Medulla oblongata (tissue), 1 donor: ENCODE results near the gene PRSS50.

Experiments
- DNase-seq: peaks from one replicate; pipeline ENCODE4 v3.0.0-alpha.2; 2015; ENCODE audit errors: extremely low spot score

PRSS50 gene

GRCh38 chr3:46692566-46692990 is 25.1 kb downstream of the PRSS50 start:
- no peak for DNase-seq

DNA sequence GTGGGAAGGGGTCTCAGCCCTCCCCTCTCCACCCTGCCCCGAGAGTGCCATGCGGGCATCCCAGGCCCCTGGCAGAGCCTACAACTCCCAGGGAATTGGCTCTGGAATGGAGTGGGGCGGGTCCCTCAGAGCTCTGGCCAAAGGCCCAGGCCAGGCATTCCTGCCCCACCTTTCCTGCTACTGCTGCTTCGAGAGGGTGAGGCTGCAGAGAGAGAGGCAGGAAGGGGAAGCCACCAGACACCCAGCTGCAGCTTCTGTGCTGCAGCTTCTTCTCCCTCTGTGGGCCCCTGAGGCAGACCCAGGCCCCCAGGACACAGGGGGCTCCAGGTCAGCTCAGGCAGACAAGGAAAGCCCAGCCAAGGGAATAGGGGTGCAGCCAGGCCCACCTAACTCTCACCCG is 26.9 kb downstream of the PRSS50 start:
- DNase-seq, result no peak

GRCh38 chr3:46685446-46685845 is 32.2 kb downstream of the PRSS50 start:
- DNase-seq, result no peak

DNA sequence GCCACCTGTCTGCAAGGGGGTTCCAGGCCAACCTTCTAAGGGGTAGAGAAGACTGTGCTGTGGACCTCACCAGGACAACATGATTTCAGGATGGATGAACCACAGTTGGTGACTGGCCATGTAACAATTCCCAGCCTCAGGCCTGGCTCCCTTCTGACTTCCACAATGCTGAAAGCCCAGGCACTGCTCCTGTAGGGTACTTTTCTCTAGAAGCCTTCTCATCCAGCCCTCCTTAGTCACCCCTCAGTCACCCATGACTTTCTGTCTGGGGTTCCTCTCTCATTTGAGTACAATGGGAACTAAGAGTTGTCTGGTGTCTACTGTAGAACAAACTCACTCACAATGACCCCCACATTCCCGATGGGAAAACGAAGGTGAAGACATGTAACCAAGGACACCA is 32.8 kb downstream of the PRSS50 start:
- DNase-seq, result no peak

DNA sequence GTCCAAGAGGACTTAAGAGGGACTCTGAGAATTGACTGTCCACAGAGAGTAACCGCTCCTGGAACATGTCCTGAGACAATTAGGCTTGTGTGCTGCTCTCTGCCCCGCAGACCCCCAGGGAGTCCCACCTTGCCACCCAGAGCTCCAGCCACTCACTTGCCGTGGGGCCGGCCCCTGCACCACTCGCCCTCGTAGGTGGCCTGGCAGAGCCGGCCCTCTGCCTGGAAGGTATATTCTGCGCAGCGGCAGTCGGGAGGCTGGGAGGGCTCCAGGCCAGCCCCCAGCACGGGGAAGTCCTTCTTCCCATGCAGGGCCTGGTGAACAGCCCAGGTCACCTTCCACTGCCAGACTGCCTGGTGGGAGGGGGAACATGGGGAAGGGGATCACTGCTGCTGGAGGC is 34.7 kb downstream of the PRSS50 start:
- DNase-seq, result no peak

- no peak for DNase-seq
Measured at GRCh38 chr3:46681856-46682540, 35.7 kb downstream of the PRSS50 start.

DNA sequence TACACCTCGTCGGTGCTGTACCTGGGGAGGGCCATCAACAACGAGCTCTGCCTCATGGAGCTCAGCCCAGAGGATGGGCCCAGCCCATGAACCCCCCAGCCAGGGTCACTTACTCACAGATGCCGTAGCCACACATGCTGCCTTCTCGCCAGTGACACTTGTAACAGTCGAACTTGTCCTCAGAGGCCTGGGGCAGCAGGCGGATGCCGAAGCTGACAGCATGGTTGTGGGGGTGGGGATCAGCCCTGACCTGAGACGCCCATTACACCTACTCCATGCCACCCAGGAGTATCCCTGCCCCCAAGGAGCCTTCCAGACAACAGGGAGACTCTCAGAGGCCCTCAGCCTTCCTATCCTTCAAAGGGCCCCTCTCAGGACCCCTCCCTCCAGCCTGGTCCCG is 36.3 kb downstream of the PRSS50 start:
- no peak for DNase-seq

GRCh38 chr3:46680298-46680826 is 37.3 kb downstream of the PRSS50 start:
- DNase-seq, result no peak

GRCh38 chr3:46679681-46680080 is 38.0 kb downstream of the PRSS50 start:
- DNase-seq, result no peak

DNA sequence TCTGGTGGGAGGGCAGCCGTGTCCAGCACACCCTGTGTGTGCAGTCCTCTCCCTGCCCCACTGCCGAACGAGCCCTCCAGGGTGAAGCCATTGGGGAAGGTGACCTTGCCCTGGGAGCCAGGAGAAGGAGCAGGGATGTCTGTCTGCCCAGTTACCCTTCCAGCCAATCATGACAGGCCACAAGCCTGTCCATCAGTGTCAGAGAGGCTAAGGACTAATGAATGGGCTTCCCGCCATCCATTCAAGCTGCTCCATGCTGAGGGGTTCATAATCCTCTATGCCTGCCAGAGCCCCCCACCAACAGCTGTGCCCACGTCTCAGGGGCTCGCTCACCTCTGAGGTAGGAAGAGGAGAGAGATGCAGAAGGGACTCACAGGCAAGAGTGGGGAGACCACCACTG is 39.4 kb downstream of the PRSS50 start:
- DNase-seq, result no peak

GRCh38 chr3:46677411-46677726 is 40.3 kb downstream of the PRSS50 start:
- no peak for DNase-seq

DNA sequence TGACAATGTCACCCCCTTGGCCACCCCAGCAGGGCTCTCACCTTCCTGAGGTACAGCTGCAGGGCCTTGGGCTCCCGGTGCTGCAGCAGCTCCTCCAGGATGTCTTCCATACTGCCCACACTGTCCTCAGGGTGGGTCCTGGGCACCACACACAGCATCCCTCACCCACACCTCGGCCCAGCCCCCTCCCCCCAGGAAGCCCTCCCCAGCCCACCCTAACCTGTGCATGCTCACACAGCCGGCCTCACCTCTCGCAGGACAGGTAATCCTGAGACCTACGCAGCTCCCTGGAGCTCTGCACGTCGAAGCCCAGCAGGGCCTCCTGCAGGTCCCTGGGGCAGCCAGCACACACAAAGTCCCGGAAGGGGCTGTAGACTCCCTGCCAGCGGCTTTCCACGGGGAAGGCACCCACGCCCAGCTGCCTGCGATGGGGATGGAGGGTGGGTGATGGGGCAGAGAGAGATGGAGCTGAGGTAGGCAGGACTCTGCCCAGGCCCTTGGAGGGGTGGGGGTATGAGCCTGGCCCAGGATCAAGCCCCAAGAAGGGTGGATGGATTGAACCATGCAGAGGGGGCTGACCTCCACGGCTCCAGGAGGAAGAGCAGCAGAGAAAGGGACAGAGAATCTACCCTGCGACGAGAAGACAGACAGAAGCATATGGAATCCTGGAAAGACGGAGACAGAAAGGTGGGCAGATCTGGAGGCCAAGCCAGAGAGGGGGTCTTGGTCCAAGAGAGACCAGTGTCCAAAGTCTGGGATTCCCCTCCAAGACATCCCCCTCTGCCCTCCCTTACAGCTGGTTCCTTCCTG is 40.9 kb downstream of the PRSS50 start:
- no peak for DNase-seq

GRCh38 chr3:46675843-46676567 is 41.7 kb downstream of the PRSS50 start:
- peak; percentile 57 for DNase-seq

GRCh38 chr3:46675426-46675825 is 42.2 kb downstream of the PRSS50 start:
- DNase-seq, result no peak

DNA sequence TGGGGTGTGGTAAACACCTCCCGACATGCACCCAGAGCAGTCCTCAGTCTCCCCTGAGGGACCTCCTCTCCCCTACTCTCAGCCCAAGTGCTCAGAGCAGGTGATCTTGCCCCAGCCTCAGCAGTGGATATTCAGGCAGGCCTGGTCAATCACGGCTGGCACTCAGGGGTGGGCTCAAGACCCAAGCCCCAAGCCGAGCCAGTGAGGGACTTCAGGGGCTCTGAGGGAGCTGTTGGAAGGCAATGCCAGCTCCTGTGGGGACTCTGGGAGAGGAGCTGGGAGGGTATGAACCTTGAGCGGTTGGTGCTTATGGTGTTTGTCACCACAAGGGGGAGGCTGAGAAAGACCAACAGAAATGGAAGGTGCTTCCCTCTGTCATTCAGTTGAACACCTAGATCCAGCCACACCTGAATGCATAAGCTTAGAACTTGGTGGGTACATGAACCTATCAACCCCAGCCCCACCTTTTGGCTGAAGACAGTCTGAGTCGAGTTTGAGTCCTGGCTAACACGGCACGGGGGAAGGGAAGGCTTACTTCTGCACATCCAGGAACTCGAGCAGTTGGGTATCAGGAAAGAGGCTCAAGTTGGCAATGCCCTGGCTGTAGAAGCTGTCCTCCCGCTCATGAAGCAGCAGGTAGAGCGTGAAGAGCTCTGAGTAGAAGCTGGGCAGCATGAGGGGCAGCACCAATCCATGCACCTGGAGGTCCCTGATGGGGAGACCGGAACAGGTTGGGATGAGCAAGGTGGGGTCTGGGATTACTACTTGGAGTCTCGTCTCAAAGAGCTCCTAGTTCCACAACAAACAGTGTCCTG is 43.4 kb downstream of the PRSS50 start:
- no peak for DNase-seq

- no peak for DNase-seq
Measured at GRCh38 chr3:46673151-46674030, 44.3 kb downstream of the PRSS50 start.

- no peak for DNase-seq
Measured at GRCh38 chr3:46672349-46672695, 45.3 kb downstream of the PRSS50 start.

DNA sequence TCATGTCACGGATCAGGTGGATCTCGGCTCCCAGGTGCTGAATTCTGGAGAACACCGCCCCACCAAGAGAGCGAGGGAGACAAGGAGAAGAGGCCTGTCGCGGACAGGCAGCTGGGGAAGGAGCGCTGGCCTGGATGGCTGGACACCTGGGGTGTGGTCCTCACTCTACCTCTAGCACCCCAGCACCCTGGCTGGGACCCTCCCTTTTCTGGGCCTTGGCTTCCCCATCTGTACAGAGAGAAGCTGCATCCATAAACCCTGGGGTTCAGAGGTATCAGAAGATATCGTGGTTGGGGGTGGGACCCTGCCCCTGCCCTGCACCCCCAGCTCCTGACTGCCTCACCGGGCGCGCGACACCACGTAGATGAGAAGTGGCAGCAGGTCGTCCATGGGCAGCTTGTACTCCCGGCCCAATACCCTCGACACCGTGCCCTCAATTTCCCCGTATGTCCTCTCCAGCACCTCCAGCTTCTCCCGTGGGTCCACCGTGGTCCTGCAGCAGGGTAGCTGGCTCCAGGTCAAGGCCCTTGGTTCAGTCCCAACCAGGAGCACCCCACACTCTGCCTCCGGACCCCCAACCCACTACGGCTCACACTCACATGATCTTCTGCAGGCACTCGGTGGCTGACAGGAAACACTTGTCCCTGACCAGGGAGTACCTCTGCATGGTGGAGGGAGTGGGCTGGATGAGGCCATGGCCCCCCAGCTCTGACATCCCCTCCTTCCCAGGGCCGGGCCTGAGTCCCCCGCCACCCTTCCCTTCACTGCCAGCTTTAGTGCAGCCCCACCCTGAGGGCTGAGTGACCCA is 45.9 kb downstream of the PRSS50 start:
- DNase-seq, result no peak

GRCh38 chr3:46670891-46671427 is 46.7 kb downstream of the PRSS50 start:
- no peak for DNase-seq
